HepG2 (cell line): Measurements from ENCODE around the gene AZU1. TPM values are rescaled to one million over a fixed set of nuclear protein-coding genes. Genes with fewer than 3 reads are reported as not detected.

Experiments
- ATAD3A ChIP-seq: sonication (generic); formaldehyde crosslinking; IDR thresholded peaks from 2 replicates; pipeline ENCODE4 v1.4.0; 2020; ENCODE audit warnings: missing genetic modification reagents
- ATF7 ChIP-seq, 2 experiments: fragments of 450-650 bp in 1 of 2; sonication (generic) in 1 of 2; formaldehyde crosslinking in 1 of 2; IDR thresholded peaks; 2 replicates each; pipeline versions ENCODE4 v1.4.0 to v1.6.1; 2016 to 2020; ENCODE audit warnings: antibody characterized with exemption in 1 of 2, mild to moderate bottlenecking in 1 of 2, missing genetic modification reagents in 1 of 2
- ELF4 ChIP-seq: sonication (generic); formaldehyde crosslinking; IDR thresholded peaks from 2 replicates; pipeline ENCODE4 v1.5.0; 2020; ENCODE audit warnings: missing genetic modification reagents, mild to moderate bottlenecking, moderate library complexity, borderline replicate concordance
- HNRNPK ChIP-seq: fragments of 200-400 bp; formaldehyde crosslinking; IDR thresholded peaks from 2 replicates; pipeline ENCODE4 v1.6.1; 2018; ENCODE audit warnings: low read length, low read depth, moderate library complexity, mild to moderate bottlenecking; ENCODE audit not compliant: poor library complexity, severe bottlenecking
- JARID2 ChIP-seq: sonication (generic); formaldehyde crosslinking; IDR thresholded peaks from 2 replicates; pipeline ENCODE4 v1.8.1; 2023; ENCODE audit warnings: missing genetic modification reagents, inconsistent platforms; ENCODE audit not compliant: insufficient replicate concordance
- KAT7 ChIP-seq: IDR thresholded peaks from 2 replicates; pipeline ENCODE4 v1.6.1; 2018; ENCODE audit warnings: borderline replicate concordance, missing compliant biosample characterization
- KDM4B ChIP-seq: sonication (generic); formaldehyde crosslinking; IDR thresholded peaks from 2 replicates; pipeline ENCODE4 v1.4.0; 2020; ENCODE audit warnings: missing genetic modification reagents
- MED8 ChIP-seq: sonication (generic); formaldehyde crosslinking; IDR thresholded peaks from 2 replicates; pipeline ENCODE4 v1.8.1; 2023; ENCODE audit warnings: mild to moderate bottlenecking, missing genetic modification reagents; ENCODE audit not compliant: insufficient replicate concordance
- MXD1 ChIP-seq: sonication (generic); formaldehyde crosslinking; IDR thresholded peaks from 2 replicates; pipeline ENCODE4 v1.4.0; 2020; ENCODE audit warnings: mild to moderate bottlenecking, missing genetic modification reagents
- NFATC3 ChIP-seq: sonication (generic); formaldehyde crosslinking; IDR thresholded peaks from 2 replicates; pipeline ENCODE4 v1.5.1; 2020; ENCODE audit warnings: mild to moderate bottlenecking, missing genetic modification reagents
- SRF ChIP-seq: IDR thresholded peaks from 2 replicates; pipeline ENCODE4 v1.6.1; 2011; ENCODE audit warnings: mild to moderate bottlenecking, low read depth, low read length, moderate library complexity
- YY1 ChIP-seq: IDR thresholded peaks from 2 replicates; pipeline ENCODE4 v1.6.1; 2011; ENCODE audit warnings: low read length, low read depth, moderate library complexity, mild to moderate bottlenecking; ENCODE audit not compliant: insufficient read depth, insufficient replicate concordance
- ZFP36L2 ChIP-seq: sonication (generic); formaldehyde crosslinking; IDR thresholded peaks from 2 replicates; pipeline ENCODE4 v1.4.0; 2020; ENCODE audit warnings: missing genetic modification reagents
- ZFX ChIP-seq: sonication (generic); formaldehyde crosslinking; IDR thresholded peaks from 2 replicates; pipeline ENCODE4 v1.4.0; 2020; ENCODE audit warnings: mild to moderate bottlenecking, low read depth, missing genetic modification reagents, moderate library complexity
- ZNF407 ChIP-seq: sonication (generic); formaldehyde crosslinking; IDR thresholded peaks from one replicate; pipeline ENCODE4 v1.5.1; 2020; ENCODE audit warnings: mild to moderate bottlenecking, missing genetic modification reagents; ENCODE audit errors: not compliant biosample characterization
- ZSCAN9 ChIP-seq: IDR thresholded peaks from 2 replicates; pipeline ENCODE4 v1.6.1; 2016; ENCODE audit warnings: borderline replicate concordance
- polyA plus RNA-seq, 8 experiments: library from polyadenylated mRNA; depleted of rRNA in 3 of 8; stranded (reverse) in 7 of 8; unstranded in 1 of 8; fragments of >200 nt; fragmentation: Illumina TruSeq in 4 of 8; extraction: Trizol in 4 of 8; gene quantifications; 2 replicates each; pipeline versions ENCODE4 v1.2.1 to v1.2.3, GENCODE V29; 2011 to 2016; ENCODE audit warnings: low read depth in 4 of 8, missing spikeins in 1 of 8, mixed read lengths in 1 of 8; ENCODE audit not compliant: insufficient read depth in 1 of 8
- total RNA-seq, 5 experiments: library from RNA; depleted of rRNA; stranded (reverse); fragments of >200 nt; fragmentation: Illumina TruSeq; extraction: Trizol; gene quantifications; 2 replicates each; pipeline ENCODE4 v1.2.3, GENCODE V29; 2016; ENCODE audit warnings: low read depth in 1 of 5

The AZU1 gene
- total and polyA plus RNA-seq, 2 of the 13 experiments (the other 11 are each of a cell fraction or from before 2014, with no cell fraction given): not detected

- no peak for TF ChIP-seq HNRNPK
- peak; percentile 92 for TF ChIP-seq ELF4 (CRISPR knock-in tag)
- TF ChIP-seq JARID2: no peak
- TF ChIP-seq SRF: no peak
- TF ChIP-seq KAT7 (CRISPR knock-in tag): peak; percentile 21; the same call in 1 of the 2 replicates
- peak; percentile 86 for TF ChIP-seq ZFX (CRISPR knock-in tag)
- no peak for TF ChIP-seq ZNF407 (CRISPR knock-in tag)
- TF ChIP-seq ZFP36L2 (CRISPR knock-in tag): no peak
- TF ChIP-seq MED8 (CRISPR knock-in tag): peak; percentile 84
- TF ChIP-seq ZSCAN9 (CRISPR knock-in tag): peak; percentile 83
- no peak for TF ChIP-seq ATF7 (IDR thresholded peaks at IDR 0.05)
- TF ChIP-seq ATF7 (CRISPR knock-in tag; IDR thresholded peaks at IDR 0.05): 0 out of 2 replicates have a peak, but pooled peaks have one; percentile 7
- 0 out of 2 replicates have a peak, but pooled peaks have one; percentile 43 for TF ChIP-seq MXD1 (CRISPR knock-in tag)
- TF ChIP-seq ATAD3A: no peak
- TF ChIP-seq YY1: peak; percentile 98
- 0 out of 2 replicates have a peak, but pooled peaks have one; percentile 57 for TF ChIP-seq KDM4B (CRISPR knock-in tag)
- no peak for TF ChIP-seq NFATC3 (CRISPR knock-in tag)
Measured at GRCh38 chr19:796692-797527, 30.7 kb upstream of the AZU1 start, which contains the start of gene PTBP1 (continued).
